HCT116 (cell line): ENCODE measurements around the gene MPI. TPM values are rescaled to one million over a fixed set of nuclear protein-coding genes. Genes with fewer than 3 reads are reported as not detected.

ENCODE experiments used
- ATAC-seq: fragments of 200-7000 bp; cut with Tn5 transposase; 2 replicates; pipeline ENCODE4 v1.9.1; 2020; ENCODE audit warnings: mild to moderate bottlenecking, moderate library complexity
- BruUV-seq: library from RNA; stranded (reverse); fragments of 400-500 nt; replicated peaks from 2 replicates; lab custom pipeline; 2021; lab: Mats Ljungman, UMichigan
- CTCF ChIA-PET: fragments of 300-600 bp; sonication (Branson Sonifier 250); formaldehyde crosslinking; loops from one replicate; lab custom pipeline; 2021; ENCODE audit warnings: antibody characterized with exemption; lab: Charles Lee
- POLR2A ChIA-PET: fragments of 300-600, 350-600 bp; sonication (Branson Sonifier 250); formaldehyde crosslinking; loops from one replicate; lab custom pipeline; 2021; ENCODE audit warnings: antibody characterized with exemption; lab: Charles Lee
- RAD21 ChIA-PET, 2 experiments: fragments of 300-600 bp; sonication (Branson Sonifier 250); formaldehyde crosslinking; loops; one replicate each; lab custom pipeline; 2023; ENCODE audit warnings: low total read pairs in 2 of 2; ENCODE audit not compliant: uncharacterized antibody in 2 of 2, unreplicated experiment in 2 of 2, low non-redundant PET in 1 of 2; lab: Charles Lee
- DNase-seq: peaks from one replicate; pipeline ENCODE4 v3.0.0-alpha.2; 2010; ENCODE audit warnings: low read depth, low spot score
- H2AFZ ChIP-seq: fragments of 200-600 bp; shearing (Covaris generic), sonication (generic); 2 replicates; pipeline ENCODE4 v1.6.1; 2017; ENCODE audit warnings: low read depth, mixed run types, mixed read lengths, antibody characterized with exemption, low read length; ENCODE audit not compliant: poor library complexity, severe bottlenecking
- H3K27ac ChIP-seq: 2 replicates; pipeline ENCODE4 v1.5.1; 2012; ENCODE audit warnings: low read depth, low read length
- H3K27me3 ChIP-seq: fragments of 200-600 bp; sonication (generic); 2 replicates; pipeline ENCODE4 v1.6.1; 2016; ENCODE audit warnings: mixed run types, low read length, mixed read lengths; ENCODE audit not compliant: insufficient read depth
- H3K36me3 ChIP-seq, 2 experiments: fragments of 200-500 bp in 1 of 2; fragments of 200-600 bp in 1 of 2; sonication (Bioruptor generic) in 1 of 2; sonication (generic) in 1 of 2; 2 replicates each; pipeline versions ENCODE4 v1.5.1 to v1.6.1; 2014 to 2016; ENCODE audit warnings: low read length in 2 of 2, inconsistent platforms in 1 of 2, mixed read lengths in 1 of 2, mixed run types in 1 of 2; ENCODE audit not compliant: insufficient read depth in 2 of 2, control insufficient read depth in 1 of 2
- H3K4me1 ChIP-seq, 2 experiments: fragments of 200-600 bp in 1 of 2; sonication (generic) in 1 of 2; 2 replicates each; pipeline versions ENCODE4 v1.5.1 to v1.6.1; 2012 to 2017; ENCODE audit warnings: low read length in 2 of 2, inconsistent platforms in 1 of 2, mild to moderate bottlenecking in 1 of 2, mixed read lengths in 1 of 2, mixed run types in 1 of 2, moderate library complexity in 1 of 2; ENCODE audit not compliant: insufficient read depth in 2 of 2, control insufficient read depth in 1 of 2
- H3K4me2 ChIP-seq: fragments of 200-600 bp; sonication (generic); 2 replicates; pipeline ENCODE4 v1.6.1; 2017; ENCODE audit warnings: mixed run types, low read length, mixed read lengths
- H3K4me3 ChIP-seq, 2 experiments: fragments of 200-600 bp in 1 of 2; sonication (generic) in 1 of 2; replicated peaks in 1 of 2; 2 replicates each; pipeline ENCODE4 v1.5.1; 2011 to 2016; ENCODE audit warnings: low read length in 2 of 2, control low read depth in 1 of 2, low read depth in 1 of 2, mild to moderate bottlenecking in 1 of 2, mixed read lengths in 1 of 2, mixed run types in 1 of 2
- H3K79me2 ChIP-seq: fragments of 200-600 bp; sonication (generic); 2 replicates; pipeline ENCODE4 v1.6.1; 2017; ENCODE audit warnings: mild to moderate bottlenecking, mixed run types, low read length, moderate library complexity, mixed read lengths; ENCODE audit not compliant: insufficient read depth
- H3K9ac ChIP-seq: fragments of 200-600 bp; sonication (generic); 2 replicates; pipeline ENCODE4 v1.6.1; 2016; ENCODE audit warnings: low read length, mixed read lengths
- H3K9me2 ChIP-seq: fragments of 200-600 bp; sonication (generic), shearing (Covaris generic); 2 replicates; pipeline ENCODE4 v1.6.1; 2017; ENCODE audit warnings: mixed run types, mild to moderate bottlenecking, moderate library complexity; ENCODE audit not compliant: insufficient read depth
- H3K9me3 ChIP-seq, 2 experiments: fragments of 200-500 bp in 1 of 2; fragments of 200-600 bp in 1 of 2; sonication (Bioruptor generic) in 1 of 2; sonication (generic) in 1 of 2; 2 replicates each; pipeline ENCODE4 v1.6.1; 2014 to 2017; ENCODE audit warnings: low read length in 2 of 2, mixed read lengths in 2 of 2, inconsistent platforms in 1 of 2, low read depth in 1 of 2, mild to moderate bottlenecking in 1 of 2, mixed run types in 1 of 2, moderate library complexity in 1 of 2; ENCODE audit not compliant: control insufficient read depth in 1 of 2, insufficient read depth in 1 of 2
- H4K20me1 ChIP-seq: fragments of 200-600 bp; sonication (generic), shearing (Covaris generic); 2 replicates; pipeline ENCODE4 v1.6.1; 2017; ENCODE audit warnings: mixed run types, mild to moderate bottlenecking, moderate library complexity; ENCODE audit not compliant: insufficient read depth
- CBX3 ChIP-seq: IDR thresholded peaks from 2 replicates; pipeline ENCODE4 v1.6.1; 2012; ENCODE audit warnings: low read depth
- CEBPB ChIP-seq: IDR thresholded peaks from 2 replicates; pipeline ENCODE4 v1.6.1; 2012; ENCODE audit warnings: low read depth
- EGR1 ChIP-seq: IDR thresholded peaks from 2 replicates; pipeline ENCODE4 v1.6.1; 2012; ENCODE audit warnings: low read depth
- ELF1 ChIP-seq: IDR thresholded peaks from 2 replicates; pipeline ENCODE4 v1.6.1; 2012; ENCODE audit warnings: low read depth, borderline replicate concordance
- EZH2 ChIP-seq: fragments of 200-600 bp; sonication (generic); IDR thresholded peaks from 2 replicates; pipeline ENCODE4 v1.6.1; 2017; ENCODE audit warnings: antibody characterized with exemption, mixed run types
- EZH2phosphoT487 ChIP-seq: fragments of 200-600 bp; IDR thresholded peaks from 2 replicates; pipeline ENCODE4 v1.6.1; 2018; ENCODE audit warnings: antibody characterized with exemption, borderline replicate concordance
- FOSL1 ChIP-seq: IDR thresholded peaks from 2 replicates; pipeline ENCODE4 v1.6.1; 2012; ENCODE audit warnings: low read depth
- JUND ChIP-seq: IDR thresholded peaks from 2 replicates; pipeline ENCODE4 v1.6.1; 2012
- POLR2A ChIP-seq: IDR thresholded peaks from 2 replicates; pipeline ENCODE4 v1.7.0; 2011; ENCODE audit warnings: borderline replicate concordance; ENCODE audit not compliant: insufficient read depth, insufficient read length; ENCODE audit errors: extremely low read depth
- POLR2AphosphoS5 ChIP-seq: IDR thresholded peaks from 2 replicates; pipeline ENCODE4 v1.6.1; 2011; ENCODE audit warnings: mild to moderate bottlenecking, low read depth, low read length, moderate library complexity
- SIN3A ChIP-seq: IDR thresholded peaks from 2 replicates; pipeline ENCODE4 v1.6.1; 2012; ENCODE audit warnings: low read depth
- SRF ChIP-seq: IDR thresholded peaks from 2 replicates; pipeline ENCODE4 v1.6.1; 2012; ENCODE audit warnings: low read depth
- TCF7L2 ChIP-seq: IDR thresholded peaks from 2 replicates; pipeline ENCODE4 v1.7.0; 2011; ENCODE audit warnings: borderline replicate concordance, inconsistent platforms; ENCODE audit not compliant: insufficient read depth, insufficient read length; ENCODE audit errors: extremely low read depth
- YY1 ChIP-seq: IDR thresholded peaks from 2 replicates; pipeline ENCODE4 v1.6.1; 2011; ENCODE audit warnings: low read length, low read depth, moderate library complexity, mild to moderate bottlenecking; ENCODE audit not compliant: insufficient replicate concordance; ENCODE audit errors: extremely low read depth
- ZBTB33 ChIP-seq: IDR thresholded peaks from 2 replicates; pipeline ENCODE4 v1.6.1; 2011; ENCODE audit warnings: mild to moderate bottlenecking, low read length, moderate library complexity; ENCODE audit not compliant: insufficient replicate concordance; ENCODE audit errors: extremely low read depth
- ZFX ChIP-seq: fragments of 450-650 bp; IDR thresholded peaks from 2 replicates; pipeline ENCODE4 v1.6.1; 2017
- ZNF274 ChIP-seq: fragments of 200-500 bp; sonication (Bioruptor generic); IDR thresholded peaks from 2 replicates; pipeline ENCODE4 v1.6.1; 2014; ENCODE audit warnings: mild to moderate bottlenecking, low read depth, low read length, inconsistent platforms
- intact Hi-C: fragments of 100-400 bp; cut with micrococcal nuclease; formaldehyde crosslinking; loops from 2 replicates; pipeline ENCODE4 v1.10.0; 2022
- total RNA-seq: library from RNA; stranded (reverse); gene quantifications from one replicate; pipeline ENCODE4 v1.2.1, GENCODE V29; 2021; ENCODE audit not compliant: unreplicated experiment
- TF ChIP-seq, protein P1 (sequence below), 3 experiments: fragments of 200-600 bp in 1 of 3; sonication (generic) in 1 of 3; IDR thresholded peaks in 2 of 3; conservative IDR thresholded peaks in 1 of 3; 2 replicates each; pipeline ENCODE4 v1.5.1; 2012 to 2017; ENCODE audit warnings: low read depth in 2 of 3, low read length in 2 of 3, antibody characterized with exemption in 1 of 3, borderline replicate concordance in 1 of 3, control low read depth in 1 of 3, mild to moderate bottlenecking in 1 of 3, mixed read lengths in 1 of 3, mixed run types in 1 of 3, moderate library complexity in 1 of 3; ENCODE audit not compliant: insufficient read depth in 1 of 3
- TF ChIP-seq, protein P2 (sequence below): IDR thresholded peaks from 2 replicates; pipeline ENCODE4 v1.6.1; 2012
- TF ChIP-seq, protein P3 (sequence below): IDR thresholded peaks from 2 replicates; pipeline ENCODE4 v1.6.1; 2012

MPI gene
- total RNA-seq, 1 experiment from 2014 or later = 49.7 TPM

GRCh38 chr15:74844319-74845207 is 45.3 kb upstream of the MPI start (continued):
- TF ChIP-seq ZFX = no peak
- no peak for TF ChIP-seq EZH2
- no peak for TF ChIP-seq FOSL1

DNA sequence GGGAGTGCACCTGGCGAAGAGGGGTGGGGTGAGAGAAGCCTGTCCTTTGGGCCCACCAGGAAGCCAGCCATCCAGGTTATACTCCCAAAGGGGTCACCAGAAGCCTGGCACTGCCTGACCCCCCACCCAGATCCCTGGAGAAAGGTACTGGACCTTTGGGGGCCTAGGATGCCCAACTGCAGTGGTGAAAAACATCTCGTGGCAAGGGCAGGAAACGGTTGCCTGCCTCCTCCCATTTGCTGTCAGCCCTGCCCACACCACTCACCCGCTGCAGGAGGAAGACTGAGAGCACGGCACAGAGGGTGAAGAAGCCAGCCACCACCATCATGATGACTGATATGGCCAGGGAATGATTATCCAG is 44.7 kb upstream of the MPI start:
- H2AFZ ChIP-seq = no peak overlapping the region
- H3K9me2 ChIP-seq = no peaks in the 10 kb centered on the region
- no TSS peak for BruUV-seq
- ATAC-seq = no peak
- H3K79me2 ChIP-seq = peaks cover 6% of the 10 kb centered on the region; the same call in 1 of the 2 replicates
- H3K4me3 ChIP-seq = no peak overlapping the region
- POLR2A ChIA-PET = no interaction called here
- H4K20me1 ChIP-seq = no peaks in the 10 kb centered on the region
- H3K4me1 ChIP-seq = peaks cover 9 to 21% of the 10 kb centered on the region in 2 experiments; a peak in 3 of 4 replicates
- no peak overlapping the region for H3K4me2 ChIP-seq
- no peak for DNase-seq
- no peaks in the 10 kb centered on the region for H3K9me3 ChIP-seq
- CTCF ChIA-PET = interaction anchor here (0.6 to 1.6 kb wide), 2 partner anchors 11 to 57 kb away, joined by 3 to 5 read pairs; no protein-coding TSS in a partner anchor
- RAD21 ChIA-PET = no interaction called here
- intact Hi-C loops = no loop called here
- H3K27me3 ChIP-seq = no peaks in the 10 kb centered on the region
- no peak overlapping the region for H3K9ac ChIP-seq
- TF ChIP-seq FOSL1 (no peak), TCF7L2 (no peak), POLR2A (no peak), SIN3A (no peak), ZNF274 (no peak), SRF (no peak), POLR2AphosphoS5 (no peak), EZH2 (no peak), CBX3 (no peak), JUND (no peak), ELF1 (no peak), YY1 (no peak), ZBTB33 (no peak), ZFX (no peak), CEBPB (no peak), EGR1 (no peak), EZH2phosphoT487 (no peak)
- TF ChIP-seq, protein P1, sequence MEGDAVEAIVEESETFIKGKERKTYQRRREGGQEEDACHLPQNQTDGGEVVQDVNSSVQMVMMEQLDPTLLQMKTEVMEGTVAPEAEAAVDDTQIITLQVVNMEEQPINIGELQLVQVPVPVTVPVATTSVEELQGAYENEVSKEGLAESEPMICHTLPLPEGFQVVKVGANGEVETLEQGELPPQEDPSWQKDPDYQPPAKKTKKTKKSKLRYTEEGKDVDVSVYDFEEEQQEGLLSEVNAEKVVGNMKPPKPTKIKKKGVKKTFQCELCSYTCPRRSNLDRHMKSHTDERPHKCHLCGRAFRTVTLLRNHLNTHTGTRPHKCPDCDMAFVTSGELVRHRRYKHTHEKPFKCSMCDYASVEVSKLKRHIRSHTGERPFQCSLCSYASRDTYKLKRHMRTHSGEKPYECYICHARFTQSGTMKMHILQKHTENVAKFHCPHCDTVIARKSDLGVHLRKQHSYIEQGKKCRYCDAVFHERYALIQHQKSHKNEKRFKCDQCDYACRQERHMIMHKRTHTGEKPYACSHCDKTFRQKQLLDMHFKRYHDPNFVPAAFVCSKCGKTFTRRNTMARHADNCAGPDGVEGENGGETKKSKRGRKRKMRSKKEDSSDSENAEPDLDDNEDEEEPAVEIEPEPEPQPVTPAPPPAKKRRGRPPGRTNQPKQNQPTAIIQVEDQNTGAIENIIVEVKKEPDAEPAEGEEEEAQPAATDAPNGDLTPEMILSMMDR (IDR thresholded peaks at IDR 0.05 in 2 of 3, conservative IDR thresholded peaks at IDR 0.05 in 1 of 3; ENCODE audit: borderline replicate concordance in 1 of 3, insufficient read depth in 1 of 3, low read depth in 2 of 3, low read length in 2 of 3) = no peak
- TF ChIP-seq, protein P2, sequence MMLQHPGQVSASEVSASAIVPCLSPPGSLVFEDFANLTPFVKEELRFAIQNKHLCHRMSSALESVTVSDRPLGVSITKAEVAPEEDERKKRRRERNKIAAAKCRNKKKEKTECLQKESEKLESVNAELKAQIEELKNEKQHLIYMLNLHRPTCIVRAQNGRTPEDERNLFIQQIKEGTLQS = no peak
- TF ChIP-seq, protein P3, sequence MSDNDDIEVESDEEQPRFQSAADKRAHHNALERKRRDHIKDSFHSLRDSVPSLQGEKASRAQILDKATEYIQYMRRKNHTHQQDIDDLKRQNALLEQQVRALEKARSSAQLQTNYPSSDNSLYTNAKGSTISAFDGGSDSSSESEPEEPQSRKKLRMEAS = no peak
- H3K36me3 ChIP-seq = peaks cover 17 to 23% of the 10 kb centered on the region in 2 experiments; a peak in 3 of 4 replicates
- no peak overlapping the region for H3K27ac ChIP-seq
